H7 (cell line): ENCODE data around the gene ASXL1. TPM values are rescaled to one million over a fixed set of nuclear protein-coding genes. Genes with fewer than 3 reads are reported as not detected.
A peak's percentile ranks its signal among the peaks of the same experiment; 100 is the strongest.
"Not testable (repeated sequence)": the region's sequence is repeated elsewhere in the genome, so short reads cannot be mapped to it uniquely, and the experiment has no call there.

Source experiments
- DNase-seq: peaks from one replicate; pipeline ENCODE4 v3.0.0; 2012
- H3K27me3 ChIP-seq: 2 replicates; pipeline ENCODE4 v1.6.0; 2011; ENCODE audit warnings: mild to moderate bottlenecking, low read length; ENCODE audit not compliant: control insufficient read depth, insufficient read depth
- H3K36me3 ChIP-seq: replicated peaks from 2 replicates; pipeline ENCODE4 v1.5.1; 2011; ENCODE audit warnings: low read length; ENCODE audit not compliant: control insufficient read depth, insufficient read depth
- H3K4me3 ChIP-seq: 2 replicates; pipeline ENCODE4 v1.5.1; 2011; ENCODE audit warnings: low read depth, mild to moderate bottlenecking, control low read depth, low read length, moderate library complexity; ENCODE audit not compliant: insufficient read depth
- total RNA-seq: library from RNA; depleted of rRNA; stranded (reverse); fragments of >200 nt; shearing (Covaris generic); gene quantifications from 2 replicates; pipeline ENCODE4 v1.2.3, GENCODE V29; 2014

The ASXL1 gene
- total RNA-seq, 1 experiment from 2014 or later, result 14.3 TPM

DNA sequence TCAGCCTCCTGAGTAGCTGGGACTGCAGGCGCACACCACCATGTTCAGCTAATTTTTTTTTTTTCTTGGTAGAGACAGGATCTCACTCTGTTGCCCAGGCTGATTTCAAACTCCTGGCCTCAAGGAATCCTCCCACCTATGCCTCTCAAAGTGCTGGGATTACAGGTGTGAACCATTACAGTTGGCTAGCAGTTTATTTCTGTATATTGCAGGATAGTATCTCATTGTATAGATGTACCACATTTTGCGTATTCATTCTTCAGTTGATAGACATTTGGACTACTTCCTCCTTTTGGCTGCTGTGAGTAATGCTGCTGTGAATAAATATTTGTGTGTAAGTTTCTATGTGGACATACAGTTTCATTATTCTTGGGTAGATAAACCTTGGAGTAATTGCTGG is 32.9 kb downstream of the ASXL1 start:
- Histone ChIP-seq H3K27me3 (no peaks in the 10 kb centered on the region), H3K36me3 (no peaks in the 10 kb centered on the region), H3K4me3 (no peak overlapping the region)
- no peak for DNase-seq

DNA sequence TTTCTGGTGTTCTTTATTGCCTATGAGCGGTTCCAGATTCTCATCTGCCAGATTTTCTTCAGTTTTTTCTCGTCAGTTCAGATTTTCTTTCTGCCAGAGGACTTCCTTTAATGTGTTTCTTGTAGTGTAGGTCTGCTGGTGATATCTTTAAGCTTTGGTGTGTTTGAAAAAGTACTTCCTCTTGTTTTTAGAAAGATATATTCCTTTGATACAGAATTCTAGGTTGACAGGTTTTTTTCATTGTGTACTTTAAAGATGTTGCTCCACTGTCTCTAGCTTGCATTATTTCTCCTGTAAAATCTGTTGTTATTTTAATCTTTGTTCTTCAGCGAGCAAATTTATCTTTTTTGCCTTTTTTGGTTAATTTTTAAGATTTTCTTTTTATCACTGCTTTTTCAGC is 36.9 kb downstream of the ASXL1 start:
- H3K27me3 ChIP-seq, result no peaks in the 10 kb centered on the region
- no peak for DNase-seq
- H3K4me3 ChIP-seq, result no peak overlapping the region
- H3K36me3 ChIP-seq, result no peaks in the 10 kb centered on the region

GRCh38 chr20:32396646-32397160 is 38.6 kb downstream of the ASXL1 start:
- DNase-seq, result no peak
- no peaks in the 10 kb centered on the region for H3K27me3 ChIP-seq
- H3K36me3 ChIP-seq, result no peaks in the 10 kb centered on the region
- H3K4me3 ChIP-seq, result no peak overlapping the region

- no peak for DNase-seq
- H3K36me3 ChIP-seq, result no peaks in the 10 kb centered on the region
Observed at GRCh38 chr20:32397567-32398084, 39.5 kb downstream of the ASXL1 start.

DNA sequence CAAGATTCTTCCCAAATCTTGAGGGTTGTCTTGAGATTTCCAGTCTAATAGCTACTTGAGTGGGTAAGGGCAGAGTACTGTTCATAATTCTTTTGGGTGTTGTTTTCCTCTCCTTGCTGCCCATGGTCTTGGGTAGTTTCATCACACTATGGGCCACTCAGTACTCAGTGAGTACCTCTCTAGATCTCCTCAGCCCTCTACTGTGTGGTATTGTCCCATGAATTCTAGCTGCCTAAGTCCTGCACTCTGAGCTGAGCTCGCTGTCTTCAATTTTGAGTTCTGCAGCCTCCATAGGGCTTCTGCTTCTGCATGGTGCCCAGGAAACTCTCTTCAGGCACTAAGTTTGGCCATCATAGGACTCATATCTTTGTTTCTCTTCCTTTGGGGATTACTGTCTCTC is 42.3 kb downstream of the ASXL1 start:
- Histone ChIP-seq H3K4me3 (no peak overlapping the region), H3K36me3 (no peaks in the 10 kb centered on the region), H3K27me3 (no peaks in the 10 kb centered on the region)
- no peak for DNase-seq

More at GRCh38 chr20:32397567-32398084, 39.5 kb downstream of the ASXL1 start:
- Histone ChIP-seq H3K4me3 (no peak overlapping the region), H3K27me3 (no peaks in the 10 kb centered on the region)

- H3K27me3 ChIP-seq, result no peaks in the 10 kb centered on the region
- H3K4me3 ChIP-seq, result no peak overlapping the region
- H3K36me3 ChIP-seq, result no peaks in the 10 kb centered on the region
- no peak for DNase-seq
Observed at GRCh38 chr20:32404017-32404416, 45.9 kb downstream of the ASXL1 start.

DNA sequence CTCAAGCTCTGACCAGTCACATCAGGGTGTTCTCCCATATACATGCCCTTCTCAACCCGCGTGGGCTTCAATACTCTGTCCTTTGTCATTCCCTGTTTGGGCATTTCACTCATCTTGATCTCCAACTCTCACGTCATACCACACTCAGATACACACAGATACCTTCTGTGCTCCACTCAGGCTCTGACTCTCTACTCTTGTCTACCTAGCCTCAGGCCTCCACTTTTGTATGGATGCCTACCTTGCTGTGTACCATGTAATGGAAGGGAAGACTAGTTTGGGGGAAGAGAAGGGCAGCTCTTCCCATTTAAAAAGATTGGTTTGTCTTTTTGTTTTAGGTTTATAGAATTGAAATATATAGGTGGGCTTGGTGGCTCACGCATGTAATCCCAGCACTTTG is 48.6 kb downstream of the ASXL1 start:
- no peaks in the 10 kb centered on the region for H3K27me3 ChIP-seq
- no peak overlapping the region for H3K4me3 ChIP-seq
- DNase-seq, result no peak
- H3K36me3 ChIP-seq, result no peaks in the 10 kb centered on the region

- H3K27me3 ChIP-seq, H3K36me3 ChIP-seq, H3K4me3 ChIP-seq, DNase-seq: not testable (repeated sequence)
Observed at GRCh38 chr20:32407131-32407750, 49.1 kb downstream of the ASXL1 start.

- Histone ChIP-seq H3K4me3 (no peak overlapping the region), H3K27me3 (no peaks in the 10 kb centered on the region), H3K36me3 (no peaks in the 10 kb centered on the region)
Observed at GRCh38 chr20:32411955-32412706, 54.0 kb downstream of the ASXL1 start.

DNA sequence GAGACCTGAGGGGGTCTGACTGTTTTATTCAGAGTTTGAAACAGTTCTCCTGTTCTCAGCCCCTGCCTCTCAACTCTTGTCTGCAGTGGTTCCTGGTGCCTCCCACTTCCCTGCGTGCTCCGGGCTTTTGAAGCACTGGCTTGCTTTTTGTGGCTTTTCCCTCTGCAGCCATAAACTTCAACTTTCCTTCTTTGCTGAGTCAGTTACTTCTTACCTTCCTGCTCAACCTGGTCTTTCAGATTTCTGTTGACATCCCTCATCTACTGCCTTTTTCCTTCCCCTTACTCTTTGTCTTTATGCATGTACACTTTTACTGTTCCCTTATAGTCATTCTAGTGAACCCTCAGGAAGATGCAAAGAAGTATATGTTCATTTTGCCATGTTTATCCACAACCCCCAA is 57.4 kb downstream of the ASXL1 start:
- no peak for DNase-seq
- Histone ChIP-seq H3K36me3 (no peaks in the 10 kb centered on the region), H3K4me3 (no peak overlapping the region), H3K27me3 (no peaks in the 10 kb centered on the region)

More at GRCh38 chr20:32411955-32412706, 54.0 kb downstream of the ASXL1 start:
- no peak for DNase-seq

DNA sequence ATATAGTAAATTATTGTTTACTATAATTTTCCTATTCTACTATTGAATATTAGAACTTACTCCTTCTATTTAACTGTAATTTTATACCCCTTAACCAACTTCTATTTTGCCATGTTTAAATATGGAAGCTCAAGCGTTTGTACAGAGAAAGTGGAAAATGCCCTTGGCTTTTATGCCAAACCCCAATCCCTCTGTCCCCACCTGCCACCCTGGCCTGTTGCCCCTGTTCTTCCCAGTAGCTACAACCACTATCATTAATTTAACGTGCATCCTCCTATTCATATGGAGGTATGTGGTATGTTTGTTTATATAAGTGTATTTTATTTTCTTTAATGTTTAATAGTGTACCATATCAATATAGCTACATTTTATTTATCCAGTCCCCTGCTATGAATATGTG is 58.1 kb downstream of the ASXL1 start:
- Histone ChIP-seq H3K27me3 (no peaks in the 10 kb centered on the region), H3K36me3 (no peaks in the 10 kb centered on the region), H3K4me3 (no peak overlapping the region)
- no peak for DNase-seq

- Histone ChIP-seq H3K27me3 (no peaks in the 10 kb centered on the region), H3K36me3 (no peaks in the 10 kb centered on the region), H3K4me3 (no peak overlapping the region)
- DNase-seq, result no peak
Observed at GRCh38 chr20:32418376-32418775, 60.2 kb downstream of the ASXL1 start.

DNA sequence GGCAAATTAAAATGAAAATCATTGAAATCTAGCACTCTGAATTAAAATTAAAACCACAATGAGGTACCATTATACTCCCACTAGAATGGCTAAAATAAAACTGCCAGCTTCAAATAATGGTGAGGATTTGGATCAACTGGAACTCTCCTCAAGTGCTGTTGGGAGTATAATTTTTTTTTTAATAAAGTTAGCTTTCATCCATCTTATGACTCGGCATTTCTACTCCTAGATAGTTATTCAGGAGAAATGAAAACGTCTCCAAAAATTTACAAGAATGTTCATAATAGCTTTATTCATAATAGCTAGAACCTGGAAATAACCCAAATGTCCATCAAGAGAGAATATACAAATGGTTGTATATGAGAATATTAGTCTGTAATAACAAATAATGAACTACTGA is 63.2 kb downstream of the ASXL1 start:
- Histone ChIP-seq H3K27me3 (no peaks in the 10 kb centered on the region), H3K4me3 (no peak overlapping the region), H3K36me3 (no peaks in the 10 kb centered on the region)
- no peak for DNase-seq

DNA sequence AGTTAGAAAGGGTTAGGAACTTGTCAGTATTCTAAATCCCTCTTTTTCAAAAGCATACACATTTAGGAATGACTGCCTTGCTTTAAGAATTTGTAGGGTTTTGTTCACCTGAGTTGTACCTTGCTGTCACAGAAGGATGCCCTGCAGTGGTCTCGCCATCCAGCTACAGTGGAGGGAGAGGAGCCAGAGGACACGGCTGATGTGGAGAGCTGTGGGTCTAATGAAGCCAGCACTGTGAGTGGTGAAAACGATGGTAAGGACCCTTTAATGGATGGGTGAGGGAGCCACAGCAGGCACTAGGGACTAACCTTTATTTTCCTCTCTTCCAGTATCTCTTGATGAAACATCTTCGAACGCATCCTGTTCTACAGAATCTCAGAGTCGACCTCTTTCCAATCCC is 69.9 kb downstream of the ASXL1 start:
- H3K4me3 ChIP-seq, result no peak overlapping the region
- H3K27me3 ChIP-seq, result no peaks in the 10 kb centered on the region
- peaks cover 8% of the 10 kb centered on the region for H3K36me3 ChIP-seq
- DNase-seq, result peak; percentile 22

DNA sequence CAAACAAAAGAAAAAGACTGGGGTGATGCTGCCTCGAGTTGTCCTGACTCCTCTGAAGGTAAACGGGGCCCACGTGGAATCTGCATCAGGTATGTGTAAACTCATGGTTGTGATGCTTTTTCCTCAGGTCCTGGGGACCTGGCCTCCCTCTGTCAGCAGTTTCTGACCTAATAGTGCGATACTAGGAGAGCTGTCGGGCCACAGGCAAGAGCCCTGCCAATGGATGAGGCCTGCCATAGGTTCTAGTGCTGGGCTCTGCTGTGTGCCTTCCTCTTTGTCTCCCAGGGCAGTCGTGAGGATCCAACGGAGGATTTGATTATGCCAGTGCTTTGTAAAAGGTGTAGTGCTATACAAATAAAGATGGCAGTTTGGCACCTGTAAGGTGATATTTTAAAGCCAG is 71.2 kb downstream of the ASXL1 start:
- Histone ChIP-seq H3K27me3 (no peaks in the 10 kb centered on the region), H3K4me3 (no peak overlapping the region), H3K36me3 (peaks cover 13% of the 10 kb centered on the region)
- DNase-seq, result peak; percentile 39
